GM10266 (cell line): Measurements from ENCODE around the gene CCDC40.

Experiments
- DNase-seq: peaks from one replicate; pipeline ENCODE4 v3.0.0; 2012; ENCODE audit errors: extremely low spot score
- TF ChIP-seq, protein P1 (sequence below): IDR thresholded peaks from 2 replicates; pipeline ENCODE4 v1.5.1; 2012; ENCODE audit warnings: mild to moderate bottlenecking, low read depth; ENCODE audit not compliant: control insufficient read depth, insufficient read depth; ENCODE audit errors: missing control alignments

CCDC40 gene

DNA sequence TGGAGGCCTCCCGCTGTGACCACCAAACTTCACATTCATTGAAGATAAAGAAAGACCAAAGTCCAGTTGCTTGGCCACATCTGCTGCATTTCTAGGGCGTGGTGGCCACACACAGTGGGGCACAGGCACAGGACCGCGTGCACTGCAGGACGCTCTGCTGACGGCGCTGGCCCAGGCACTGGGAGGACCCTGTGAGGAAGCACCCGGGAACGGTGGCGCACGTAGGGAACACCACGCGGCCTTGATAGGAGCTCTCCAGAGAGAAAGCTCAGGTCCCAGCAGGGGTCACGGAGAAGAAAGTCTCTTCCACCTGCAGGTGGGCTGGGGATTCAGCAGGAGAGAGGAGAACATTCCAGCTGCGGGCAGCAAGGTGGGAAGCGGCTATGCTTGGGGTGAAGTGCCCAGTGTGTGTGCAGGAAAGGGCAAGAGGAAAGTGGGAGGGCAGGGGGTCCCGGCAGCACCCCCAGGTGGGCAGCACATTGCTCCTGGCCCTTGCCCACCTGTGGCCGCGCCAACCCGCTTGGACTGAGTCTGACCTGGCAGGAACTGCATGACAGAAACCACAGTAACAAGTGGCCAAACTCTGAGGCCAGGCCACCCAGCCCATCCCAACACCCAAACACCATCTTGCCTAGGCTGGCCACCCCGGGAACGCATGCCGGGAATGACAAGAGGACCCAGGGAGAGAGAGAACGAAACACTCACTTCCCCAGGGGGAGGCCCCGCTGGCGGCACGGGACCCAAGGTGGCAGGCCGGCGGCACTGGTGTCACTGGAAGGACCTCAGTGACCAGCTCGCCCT, 33.6 kb upstream of the CCDC40 start:
- DNase-seq = no peak
- TF ChIP-seq, protein P1, sequence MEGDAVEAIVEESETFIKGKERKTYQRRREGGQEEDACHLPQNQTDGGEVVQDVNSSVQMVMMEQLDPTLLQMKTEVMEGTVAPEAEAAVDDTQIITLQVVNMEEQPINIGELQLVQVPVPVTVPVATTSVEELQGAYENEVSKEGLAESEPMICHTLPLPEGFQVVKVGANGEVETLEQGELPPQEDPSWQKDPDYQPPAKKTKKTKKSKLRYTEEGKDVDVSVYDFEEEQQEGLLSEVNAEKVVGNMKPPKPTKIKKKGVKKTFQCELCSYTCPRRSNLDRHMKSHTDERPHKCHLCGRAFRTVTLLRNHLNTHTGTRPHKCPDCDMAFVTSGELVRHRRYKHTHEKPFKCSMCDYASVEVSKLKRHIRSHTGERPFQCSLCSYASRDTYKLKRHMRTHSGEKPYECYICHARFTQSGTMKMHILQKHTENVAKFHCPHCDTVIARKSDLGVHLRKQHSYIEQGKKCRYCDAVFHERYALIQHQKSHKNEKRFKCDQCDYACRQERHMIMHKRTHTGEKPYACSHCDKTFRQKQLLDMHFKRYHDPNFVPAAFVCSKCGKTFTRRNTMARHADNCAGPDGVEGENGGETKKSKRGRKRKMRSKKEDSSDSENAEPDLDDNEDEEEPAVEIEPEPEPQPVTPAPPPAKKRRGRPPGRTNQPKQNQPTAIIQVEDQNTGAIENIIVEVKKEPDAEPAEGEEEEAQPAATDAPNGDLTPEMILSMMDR = no peak

DNA sequence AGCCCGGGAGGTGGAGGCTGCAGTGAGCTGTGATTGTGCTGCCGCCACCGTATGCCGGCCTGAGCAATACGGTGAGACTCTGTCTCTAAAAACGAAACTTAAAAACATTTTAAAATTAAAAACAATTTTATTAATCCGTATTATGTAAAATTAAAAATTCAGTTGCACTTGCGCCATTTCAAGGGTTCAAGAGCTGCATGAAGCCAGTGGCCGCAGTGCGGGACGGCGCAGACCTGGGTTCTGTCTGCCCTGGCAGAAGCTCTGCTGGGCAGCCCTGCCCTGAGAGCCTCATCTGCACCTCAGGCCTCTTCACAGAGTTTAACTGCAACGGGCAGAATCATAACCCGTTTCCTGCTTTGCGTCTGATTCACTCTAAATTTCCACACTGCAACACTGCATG, 32.5 kb upstream of the CCDC40 start:
- no peak for DNase-seq
- TF ChIP-seq, protein P1 = no peak

DNA sequence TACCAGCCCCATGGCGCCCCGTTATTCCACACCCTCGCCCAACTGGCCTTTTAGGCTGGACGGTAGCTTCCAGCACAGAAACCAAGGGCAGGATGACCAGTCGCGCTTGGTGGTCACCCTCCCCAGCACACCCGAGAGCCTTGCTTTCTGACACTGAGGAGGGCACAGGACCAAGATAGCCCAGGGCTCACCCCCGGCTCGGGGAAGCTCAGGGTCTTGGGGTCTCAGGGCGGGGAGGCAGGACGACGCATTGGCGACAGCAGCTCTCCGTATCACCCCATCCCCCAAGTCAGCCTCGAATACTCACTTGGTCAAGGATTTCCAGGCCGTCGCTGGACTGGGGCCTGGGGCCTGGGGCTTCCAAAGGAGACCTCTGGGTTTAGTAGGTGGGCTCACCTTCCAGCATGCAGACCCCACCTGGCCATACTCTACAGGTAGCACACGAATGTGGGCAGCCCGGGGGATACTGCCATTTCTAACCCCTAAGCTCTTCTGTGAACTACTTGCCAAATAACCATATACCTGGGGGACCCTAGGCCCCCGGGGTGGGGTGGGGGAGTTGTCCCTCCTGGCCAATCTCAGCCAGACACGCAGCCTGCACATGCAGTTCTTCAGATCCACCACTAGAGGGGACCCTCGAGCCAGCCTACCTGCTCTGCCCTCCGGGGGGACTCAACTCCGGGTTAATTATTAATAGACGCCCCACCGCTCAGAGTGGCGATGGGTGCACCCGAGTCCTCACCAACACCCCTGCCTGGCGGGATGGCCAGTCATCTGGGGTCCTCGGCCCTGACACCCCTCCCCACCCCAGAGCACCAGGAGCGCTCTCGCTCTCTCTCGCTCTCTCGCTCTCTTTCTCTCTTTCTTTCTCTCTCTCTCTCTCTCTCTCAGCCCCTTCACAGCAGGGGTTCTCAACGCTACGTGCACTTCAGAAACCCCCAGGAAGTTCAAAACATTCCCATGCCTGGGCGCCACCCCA, 30.8 kb upstream of the CCDC40 start:
- TF ChIP-seq, protein P1 = peak; percentile 86
- peak; percentile 91 for DNase-seq

DNA sequence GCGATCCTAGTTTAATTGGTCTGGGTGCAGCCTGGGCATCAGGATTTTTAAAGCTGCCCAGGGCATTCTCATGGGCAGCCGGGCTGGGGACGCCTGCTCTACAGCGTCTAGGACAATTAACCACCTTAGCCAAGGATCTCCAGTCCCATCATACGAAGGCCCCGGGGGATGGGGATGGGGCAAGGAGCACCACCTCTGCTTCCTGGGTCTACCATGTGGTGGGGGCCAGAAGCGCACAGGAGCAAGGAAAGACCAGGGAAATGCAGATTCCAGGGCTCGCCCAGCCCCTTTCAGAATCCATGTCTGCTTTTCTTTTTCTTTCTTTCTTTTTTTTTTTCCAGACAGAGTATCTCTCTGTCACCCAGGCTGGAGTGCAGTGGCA, 30.1 kb upstream of the CCDC40 start:
- DNase-seq = no peak
- TF ChIP-seq, protein P1 = no peak

DNA sequence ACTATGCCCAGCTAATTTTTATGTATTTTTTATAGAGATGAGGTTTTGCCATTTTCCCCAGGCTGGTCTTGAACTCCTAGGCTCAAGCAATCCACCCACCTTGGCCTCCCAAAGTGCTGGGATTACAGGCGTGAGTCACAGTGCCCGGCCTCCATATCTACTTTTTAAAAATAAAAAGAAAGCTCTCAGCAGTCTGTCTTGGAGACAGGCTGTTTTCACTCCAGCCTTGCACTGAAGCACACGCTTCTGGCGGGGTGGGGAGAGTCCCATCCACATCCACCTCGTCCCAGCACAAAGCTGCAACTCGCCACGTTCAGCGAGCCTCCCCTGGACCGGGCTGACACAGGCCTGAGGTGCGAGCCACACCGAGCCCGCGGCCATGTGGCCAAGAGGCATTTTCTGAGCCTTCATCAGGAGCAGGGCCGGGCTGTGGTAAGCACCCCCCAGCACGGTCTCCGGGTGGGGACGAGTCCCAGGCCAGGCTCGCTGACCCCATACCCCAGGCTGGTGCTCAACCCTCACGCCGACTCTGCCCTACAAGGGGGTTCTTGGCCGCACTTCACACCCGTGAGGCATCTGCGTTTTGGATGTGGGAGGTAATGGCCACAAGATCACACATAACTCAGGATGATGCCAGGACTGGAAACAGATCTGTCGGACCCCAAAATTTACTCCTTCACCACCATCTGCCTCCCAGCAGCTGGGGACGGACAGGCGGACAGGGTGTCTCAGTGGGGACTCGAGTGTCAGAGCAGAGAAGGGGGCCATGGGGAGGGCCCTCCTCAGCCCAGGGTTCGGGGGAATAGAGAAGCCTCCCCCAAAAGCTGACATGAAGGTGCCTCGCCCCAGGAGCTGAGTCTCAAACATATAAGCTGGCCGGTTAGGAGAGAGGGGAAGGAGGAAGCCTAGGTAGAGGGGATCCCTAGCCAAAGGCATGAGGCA, 29.4 kb upstream of the CCDC40 start:
- TF ChIP-seq, protein P1 = no peak
- no peak for DNase-seq

DNA sequence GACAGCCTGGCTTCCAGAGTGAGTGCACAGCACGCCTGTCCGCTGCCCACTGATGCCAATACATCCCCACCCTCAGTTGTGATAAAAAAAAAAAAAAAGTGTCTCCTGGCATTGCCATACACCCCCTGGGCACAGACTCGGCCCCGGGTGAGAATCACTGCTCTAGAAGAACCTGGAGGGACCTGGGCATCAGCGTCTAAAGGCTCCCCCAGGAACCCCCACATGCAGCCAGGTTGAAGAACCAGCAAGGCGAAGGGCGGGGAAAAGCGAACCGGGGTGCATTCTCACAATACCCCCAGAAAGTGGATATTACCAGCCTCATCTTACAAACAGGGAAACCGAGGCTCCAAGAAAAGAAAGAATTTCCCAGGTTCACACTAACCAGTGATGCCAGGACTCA, 28.5 kb upstream of the CCDC40 start:
- TF ChIP-seq, protein P1 = no peak
- no peak for DNase-seq
